ENCODE data around the gene CFAP119. TPM values are rescaled to one million over a fixed set of nuclear protein-coding genes. Genes with fewer than 3 reads are reported as not detected.

The CFAP119 gene
- total and polyA plus RNA-seq, 2 of the 8 experiments (the other 6 are each of a cell fraction or from before 2014, with no cell fraction given): 5.6 to 6.0 TPM

DNA sequence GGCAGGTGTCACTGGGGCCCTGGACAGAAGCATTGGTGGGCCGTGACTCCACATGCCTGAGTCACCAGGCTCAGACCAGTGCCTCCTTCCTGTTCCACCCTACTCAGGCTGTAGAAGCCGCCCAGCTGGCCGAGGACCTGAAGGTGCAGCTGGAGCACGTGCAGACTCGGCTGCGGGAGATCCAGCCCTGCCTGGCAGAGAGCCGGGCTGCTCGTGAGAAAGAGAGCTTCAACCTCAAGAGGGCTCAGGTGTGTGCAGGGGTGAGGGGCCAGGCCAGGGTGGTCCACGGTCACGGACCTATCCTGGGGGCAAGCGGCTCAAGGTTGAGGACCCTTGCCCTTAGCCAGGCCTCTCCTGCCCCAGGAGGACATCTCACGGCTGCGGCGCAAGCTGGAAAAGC is 9.9 kb upstream of the CFAP119 start (continued):
- TF ChIP-seq, protein P1, sequence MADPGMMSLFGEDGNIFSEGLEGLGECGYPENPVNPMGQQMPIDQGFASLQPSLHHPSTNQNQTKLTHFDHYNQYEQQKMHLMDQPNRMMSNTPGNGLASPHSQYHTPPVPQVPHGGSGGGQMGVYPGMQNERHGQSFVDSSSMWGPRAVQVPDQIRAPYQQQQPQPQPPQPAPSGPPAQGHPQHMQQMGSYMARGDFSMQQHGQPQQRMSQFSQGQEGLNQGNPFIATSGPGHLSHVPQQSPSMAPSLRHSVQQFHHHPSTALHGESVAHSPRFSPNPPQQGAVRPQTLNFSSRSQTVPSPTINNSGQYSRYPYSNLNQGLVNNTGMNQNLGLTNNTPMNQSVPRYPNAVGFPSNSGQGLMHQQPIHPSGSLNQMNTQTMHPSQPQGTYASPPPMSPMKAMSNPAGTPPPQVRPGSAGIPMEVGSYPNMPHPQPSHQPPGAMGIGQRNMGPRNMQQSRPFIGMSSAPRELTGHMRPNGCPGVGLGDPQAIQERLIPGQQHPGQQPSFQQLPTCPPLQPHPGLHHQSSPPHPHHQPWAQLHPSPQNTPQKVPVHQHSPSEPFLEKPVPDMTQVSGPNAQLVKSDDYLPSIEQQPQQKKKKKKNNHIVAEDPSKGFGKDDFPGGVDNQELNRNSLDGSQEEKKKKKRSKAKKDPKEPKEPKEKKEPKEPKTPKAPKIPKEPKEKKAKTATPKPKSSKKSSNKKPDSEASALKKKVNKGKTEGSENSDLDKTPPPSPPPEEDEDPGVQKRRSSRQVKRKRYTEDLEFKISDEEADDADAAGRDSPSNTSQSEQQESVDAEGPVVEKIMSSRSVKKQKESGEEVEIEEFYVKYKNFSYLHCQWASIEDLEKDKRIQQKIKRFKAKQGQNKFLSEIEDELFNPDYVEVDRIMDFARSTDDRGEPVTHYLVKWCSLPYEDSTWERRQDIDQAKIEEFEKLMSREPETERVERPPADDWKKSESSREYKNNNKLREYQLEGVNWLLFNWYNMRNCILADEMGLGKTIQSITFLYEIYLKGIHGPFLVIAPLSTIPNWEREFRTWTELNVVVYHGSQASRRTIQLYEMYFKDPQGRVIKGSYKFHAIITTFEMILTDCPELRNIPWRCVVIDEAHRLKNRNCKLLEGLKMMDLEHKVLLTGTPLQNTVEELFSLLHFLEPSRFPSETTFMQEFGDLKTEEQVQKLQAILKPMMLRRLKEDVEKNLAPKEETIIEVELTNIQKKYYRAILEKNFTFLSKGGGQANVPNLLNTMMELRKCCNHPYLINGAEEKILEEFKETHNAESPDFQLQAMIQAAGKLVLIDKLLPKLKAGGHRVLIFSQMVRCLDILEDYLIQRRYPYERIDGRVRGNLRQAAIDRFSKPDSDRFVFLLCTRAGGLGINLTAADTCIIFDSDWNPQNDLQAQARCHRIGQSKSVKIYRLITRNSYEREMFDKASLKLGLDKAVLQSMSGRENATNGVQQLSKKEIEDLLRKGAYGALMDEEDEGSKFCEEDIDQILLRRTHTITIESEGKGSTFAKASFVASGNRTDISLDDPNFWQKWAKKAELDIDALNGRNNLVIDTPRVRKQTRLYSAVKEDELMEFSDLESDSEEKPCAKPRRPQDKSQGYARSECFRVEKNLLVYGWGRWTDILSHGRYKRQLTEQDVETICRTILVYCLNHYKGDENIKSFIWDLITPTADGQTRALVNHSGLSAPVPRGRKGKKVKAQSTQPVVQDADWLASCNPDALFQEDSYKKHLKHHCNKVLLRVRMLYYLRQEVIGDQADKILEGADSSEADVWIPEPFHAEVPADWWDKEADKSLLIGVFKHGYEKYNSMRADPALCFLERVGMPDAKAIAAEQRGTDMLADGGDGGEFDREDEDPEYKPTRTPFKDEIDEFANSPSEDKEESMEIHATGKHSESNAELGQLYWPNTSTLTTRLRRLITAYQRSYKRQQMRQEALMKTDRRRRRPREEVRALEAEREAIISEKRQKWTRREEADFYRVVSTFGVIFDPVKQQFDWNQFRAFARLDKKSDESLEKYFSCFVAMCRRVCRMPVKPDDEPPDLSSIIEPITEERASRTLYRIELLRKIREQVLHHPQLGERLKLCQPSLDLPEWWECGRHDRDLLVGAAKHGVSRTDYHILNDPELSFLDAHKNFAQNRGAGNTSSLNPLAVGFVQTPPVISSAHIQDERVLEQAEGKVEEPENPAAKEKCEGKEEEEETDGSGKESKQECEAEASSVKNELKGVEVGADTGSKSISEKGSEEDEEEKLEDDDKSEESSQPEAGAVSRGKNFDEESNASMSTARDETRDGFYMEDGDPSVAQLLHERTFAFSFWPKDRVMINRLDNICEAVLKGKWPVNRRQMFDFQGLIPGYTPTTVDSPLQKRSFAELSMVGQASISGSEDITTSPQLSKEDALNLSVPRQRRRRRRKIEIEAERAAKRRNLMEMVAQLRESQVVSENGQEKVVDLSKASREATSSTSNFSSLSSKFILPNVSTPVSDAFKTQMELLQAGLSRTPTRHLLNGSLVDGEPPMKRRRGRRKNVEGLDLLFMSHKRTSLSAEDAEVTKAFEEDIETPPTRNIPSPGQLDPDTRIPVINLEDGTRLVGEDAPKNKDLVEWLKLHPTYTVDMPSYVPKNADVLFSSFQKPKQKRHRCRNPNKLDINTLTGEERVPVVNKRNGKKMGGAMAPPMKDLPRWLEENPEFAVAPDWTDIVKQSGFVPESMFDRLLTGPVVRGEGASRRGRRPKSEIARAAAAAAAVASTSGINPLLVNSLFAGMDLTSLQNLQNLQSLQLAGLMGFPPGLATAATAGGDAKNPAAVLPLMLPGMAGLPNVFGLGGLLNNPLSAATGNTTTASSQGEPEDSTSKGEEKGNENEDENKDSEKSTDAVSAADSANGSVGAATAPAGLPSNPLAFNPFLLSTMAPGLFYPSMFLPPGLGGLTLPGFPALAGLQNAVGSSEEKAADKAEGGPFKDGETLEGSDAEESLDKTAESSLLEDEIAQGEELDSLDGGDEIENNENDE (IDR thresholded peaks at IDR 0.05; ENCODE audit: insufficient replicate concordance, low read length): no peak

Measured in H1 (cell line).